CD4-positive, alpha-beta T cell treated with Interleukin-4 for 4 hours (primary cell): ENCODE measurements around the gene CCSAP.

Experiments used
- DNase-seq: peaks from one replicate; pipeline ENCODE4 v3.0.0-alpha.2; 2020

Gene CCSAP

GRCh38 chr1:229364207-229365065 lies 21.6 kb upstream of the CCSAP start:
- no peak for DNase-seq

- DNase-seq = no peak
Measured at GRCh38 chr1:229363723-229364122, 20.9 kb upstream of the CCSAP start.

- no peak for DNase-seq
Measured at GRCh38 chr1:229360420-229360819, 17.6 kb upstream of the CCSAP start.

- no peak for DNase-seq
Measured at GRCh38 chr1:229355661-229356060, 12.8 kb upstream of the CCSAP start.

- no peak for DNase-seq
Measured at GRCh38 chr1:229354226-229354625, 11.4 kb upstream of the CCSAP start.

- no peak for DNase-seq
Measured at GRCh38 chr1:229352975-229353374, 10.1 kb upstream of the CCSAP start.

GRCh38 chr1:229349463-229350385 lies 6.9 kb upstream of the CCSAP start:
- DNase-seq = no peak

GRCh38 chr1:229347528-229347927 lies 4.7 kb upstream of the CCSAP start:
- DNase-seq = no peak

- DNase-seq = no peak
Measured at GRCh38 chr1:229344937-229345684, 2.3 kb upstream of the CCSAP start.

GRCh38 chr1:229344139-229344538 lies 1.3 kb upstream of the CCSAP start:
- no peak for DNase-seq

GRCh38 chr1:229341774-229342655 lies 832 bp downstream of the CCSAP start:
- DNase-seq = peak; percentile 81

- no peak for DNase-seq
Measured at GRCh38 chr1:229340496-229340895, 2.4 kb downstream of the CCSAP start.

- DNase-seq = no peak
Measured at GRCh38 chr1:229339520-229339919, 3.3 kb downstream of the CCSAP start.

GRCh38 chr1:229339086-229339485 lies 3.8 kb downstream of the CCSAP start:
- no peak for DNase-seq

GRCh38 chr1:229336345-229336744 lies 6.5 kb downstream of the CCSAP start:
- DNase-seq = no peak

GRCh38 chr1:229334716-229335115 lies 8.1 kb downstream of the CCSAP start:
- DNase-seq = no peak

GRCh38 chr1:229334269-229334668 lies 8.6 kb downstream of the CCSAP start:
- DNase-seq = no peak

GRCh38 chr1:229328598-229329362 lies 14.1 kb downstream of the CCSAP start:
- DNase-seq = no peak

- peak; percentile 78 for DNase-seq
Measured at GRCh38 chr1:229327765-229328164, 15.1 kb downstream of the CCSAP start.

- DNase-seq = peak; percentile 53
Measured at GRCh38 chr1:229326601-229327000, 16.2 kb downstream of the CCSAP start.

GRCh38 chr1:229325853-229326487 lies 16.9 kb downstream of the CCSAP start:
- DNase-seq = no peak
